HEK293 (cell line): ENCODE data around the gene LDLR.

ENCODE experiments used
- CTCF ChIA-PET: fragments of 350-600 bp; formaldehyde crosslinking; extraction: SDS; loops from one replicate; lab custom pipeline; 2021; ENCODE audit warnings: antibody characterized with exemption; lab: Yijun Ruan, JAX
- POLR2A ChIA-PET: fragments of 300-600 bp; formaldehyde crosslinking; extraction: SDS; loops from one replicate; lab custom pipeline; 2020; ENCODE audit warnings: antibody characterized with exemption, inconsistent platforms; lab: Yijun Ruan, JAX
- H3K27ac ChIP-seq: fragments of 200-500 bp; sonication (Bioruptor generic); 2 replicates; pipeline ENCODE4 v1.5.1; 2014; ENCODE audit warnings: low read depth, low read length, control low read depth, inconsistent platforms; ENCODE audit errors: extremely low read depth
- H3K36me3 ChIP-seq, 2 experiments: fragments of 200-500 bp in 1 of 2; sonication (Bioruptor generic) in 1 of 2; 1 replicate in 1 of 2; 2 replicates in 1 of 2; pipeline ENCODE4 v1.5.1; 2014 to 2017; ENCODE audit warnings: inconsistent platforms in 2 of 2, low read length in 2 of 2; ENCODE audit not compliant: control insufficient read depth in 2 of 2, insufficient read depth in 1 of 2
- H3K4me1 ChIP-seq: fragments of 200-500 bp; sonication (Bioruptor generic); 2 replicates; pipeline ENCODE4 v1.5.1; 2014; ENCODE audit warnings: mild to moderate bottlenecking, low read length, inconsistent platforms; ENCODE audit not compliant: control insufficient read depth, insufficient read depth
- H3K4me3 ChIP-seq: 2 replicates; pipeline ENCODE4 v1.5.1; 2011; ENCODE audit warnings: low read depth, mild to moderate bottlenecking, control low read depth, low read length, moderate library complexity
- H3K9me3 ChIP-seq: fragments of 200-500 bp; sonication (Bioruptor generic); 2 replicates; pipeline ENCODE4 v1.5.1; 2014; ENCODE audit warnings: low read depth, low read length, inconsistent platforms; ENCODE audit not compliant: control insufficient read depth, insufficient read depth
- GFI1B ChIP-seq: fragments of 450-650 bp; formaldehyde crosslinking; IDR thresholded peaks from 2 replicates; pipeline ENCODE4 v1.5.1; 2016; ENCODE audit warnings: missing biosample characterization, missing genetic modification characterization
- GLIS2 ChIP-seq: fragments of 450-650 bp; formaldehyde crosslinking; IDR thresholded peaks from 2 replicates; pipeline ENCODE4 v1.5.1; 2016; ENCODE audit warnings: missing biosample characterization, missing genetic modification characterization
- KLF16 ChIP-seq: fragments of 450-650 bp; formaldehyde crosslinking; IDR thresholded peaks from 2 replicates; pipeline ENCODE4 v1.5.1; 2017; ENCODE audit warnings: missing biosample characterization, missing genetic modification characterization
- PRDM1 ChIP-seq: fragments of 450-650 bp; formaldehyde crosslinking; IDR thresholded peaks from 2 replicates; pipeline ENCODE4; 2016; ENCODE audit warnings: missing biosample characterization, missing genetic modification characterization
- REPIN1 ChIP-seq: fragments of 450-650 bp; formaldehyde crosslinking; IDR thresholded peaks from 2 replicates; pipeline ENCODE4 v1.5.1; 2017; ENCODE audit warnings: missing biosample characterization, missing genetic modification characterization, low read depth
- SP2 ChIP-seq: fragments of 450-650 bp; formaldehyde crosslinking; IDR thresholded peaks from 2 replicates; pipeline ENCODE4 v1.5.1; 2016; ENCODE audit warnings: missing biosample characterization, missing genetic modification characterization
- ZBTB1 ChIP-seq: fragments of 450-650 bp; formaldehyde crosslinking; IDR thresholded peaks from 2 replicates; pipeline ENCODE4 v1.5.1; 2016; ENCODE audit warnings: missing biosample characterization, missing genetic modification characterization
- ZNF350 ChIP-seq: fragments of 450-650 bp; formaldehyde crosslinking; IDR thresholded peaks from 2 replicates; pipeline ENCODE4 v1.5.0; 2017; ENCODE audit warnings: missing biosample characterization, mild to moderate bottlenecking, missing genetic modification characterization
- ZNF423 ChIP-seq: fragments of 450-650 bp; formaldehyde crosslinking; IDR thresholded peaks from 2 replicates; pipeline ENCODE4 v1.5.1; 2016; ENCODE audit warnings: missing biosample characterization, missing genetic modification characterization
- ZNF530 ChIP-seq: fragments of 450-650 bp; formaldehyde crosslinking; IDR thresholded peaks from 2 replicates; pipeline ENCODE4 v1.5.1; 2016; ENCODE audit warnings: low read depth, missing biosample characterization, missing genetic modification characterization
- ZNF549 ChIP-seq: fragments of 450-650 bp; IDR thresholded peaks from 2 replicates; pipeline ENCODE4 v1.5.1; 2018; ENCODE audit warnings: missing biosample characterization, missing genetic modification characterization, mild to moderate bottlenecking, inconsistent platforms, moderate library complexity
- ZNF558 ChIP-seq: fragments of 450-650 bp; formaldehyde crosslinking; IDR thresholded peaks from 2 replicates; pipeline ENCODE4 v1.5.1; 2016; ENCODE audit warnings: missing biosample characterization, missing genetic modification characterization
- ZNF629 ChIP-seq: fragments of 450-650 bp; formaldehyde crosslinking; IDR thresholded peaks from 2 replicates; pipeline ENCODE4 v1.5.1; 2017; ENCODE audit warnings: missing biosample characterization, missing genetic modification characterization
- ZNF76 ChIP-seq: fragments of 450-650 bp; formaldehyde crosslinking; IDR thresholded peaks from 2 replicates; pipeline ENCODE4; 2016; ENCODE audit warnings: low read depth, missing biosample characterization, missing genetic modification characterization, borderline replicate concordance
- ZXDB ChIP-seq: fragments of 450-650 bp; formaldehyde crosslinking; IDR thresholded peaks from 2 replicates; pipeline ENCODE4 v1.5.1; 2016; ENCODE audit warnings: missing biosample characterization, missing genetic modification characterization
- TF ChIP-seq, protein P1 (sequence below): fragments of 450-650 bp; formaldehyde crosslinking; IDR thresholded peaks from 2 replicates; pipeline ENCODE4 v1.5.1; 2016; ENCODE audit warnings: missing biosample characterization, missing genetic modification characterization, borderline replicate concordance
- TF ChIP-seq, protein P2 (sequence below): fragments of 450-650 bp; formaldehyde crosslinking; IDR thresholded peaks from 2 replicates; pipeline ENCODE4 v1.5.1; 2016; ENCODE audit warnings: missing biosample characterization, missing genetic modification characterization
- TF ChIP-seq, protein P3 (sequence below): fragments of 450-650 bp; IDR thresholded peaks from 2 replicates; pipeline ENCODE4 v1.5.1; 2018; ENCODE audit warnings: missing biosample characterization, missing genetic modification characterization
- TF ChIP-seq, protein P4 (sequence below): fragments of 450-650 bp; formaldehyde crosslinking; IDR thresholded peaks from 2 replicates; pipeline ENCODE4 v1.5.1; 2016; ENCODE audit warnings: missing biosample characterization, missing genetic modification characterization
- TF ChIP-seq, protein P5 (sequence below): sonication (generic); formaldehyde crosslinking; IDR thresholded peaks from 2 replicates; pipeline ENCODE4 v1.8.1; 2022; ENCODE audit warnings: mild to moderate bottlenecking, moderate library complexity, missing genetic modification reagents

The LDLR gene

DNA sequence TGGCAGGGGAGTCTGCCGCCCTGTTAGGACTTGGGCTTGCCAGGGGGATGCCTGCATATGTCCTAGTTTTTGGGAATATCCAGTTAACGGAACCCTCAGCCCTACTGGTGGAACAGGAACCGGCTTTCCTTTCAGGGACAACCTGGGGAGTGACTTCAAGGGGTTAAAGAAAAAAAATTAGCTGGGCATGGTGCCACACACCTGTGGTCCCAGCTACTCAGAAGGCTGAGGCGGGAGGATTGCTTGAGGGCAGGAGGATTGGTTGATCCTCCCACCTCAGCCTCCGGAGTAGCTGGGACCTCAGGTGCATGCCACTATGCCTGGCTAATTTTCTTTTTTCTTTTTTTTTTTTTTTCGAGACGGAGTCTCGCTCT lies 22.5 kb downstream of the LDLR start:
- POLR2A ChIA-PET = no interaction called here
- no peak for TF ChIP-seq ZNF549
- no peak for TF ChIP-seq GLIS2
- no peak for TF ChIP-seq REPIN1 (tag by site-specific recombination)
- TF ChIP-seq, protein P1, sequence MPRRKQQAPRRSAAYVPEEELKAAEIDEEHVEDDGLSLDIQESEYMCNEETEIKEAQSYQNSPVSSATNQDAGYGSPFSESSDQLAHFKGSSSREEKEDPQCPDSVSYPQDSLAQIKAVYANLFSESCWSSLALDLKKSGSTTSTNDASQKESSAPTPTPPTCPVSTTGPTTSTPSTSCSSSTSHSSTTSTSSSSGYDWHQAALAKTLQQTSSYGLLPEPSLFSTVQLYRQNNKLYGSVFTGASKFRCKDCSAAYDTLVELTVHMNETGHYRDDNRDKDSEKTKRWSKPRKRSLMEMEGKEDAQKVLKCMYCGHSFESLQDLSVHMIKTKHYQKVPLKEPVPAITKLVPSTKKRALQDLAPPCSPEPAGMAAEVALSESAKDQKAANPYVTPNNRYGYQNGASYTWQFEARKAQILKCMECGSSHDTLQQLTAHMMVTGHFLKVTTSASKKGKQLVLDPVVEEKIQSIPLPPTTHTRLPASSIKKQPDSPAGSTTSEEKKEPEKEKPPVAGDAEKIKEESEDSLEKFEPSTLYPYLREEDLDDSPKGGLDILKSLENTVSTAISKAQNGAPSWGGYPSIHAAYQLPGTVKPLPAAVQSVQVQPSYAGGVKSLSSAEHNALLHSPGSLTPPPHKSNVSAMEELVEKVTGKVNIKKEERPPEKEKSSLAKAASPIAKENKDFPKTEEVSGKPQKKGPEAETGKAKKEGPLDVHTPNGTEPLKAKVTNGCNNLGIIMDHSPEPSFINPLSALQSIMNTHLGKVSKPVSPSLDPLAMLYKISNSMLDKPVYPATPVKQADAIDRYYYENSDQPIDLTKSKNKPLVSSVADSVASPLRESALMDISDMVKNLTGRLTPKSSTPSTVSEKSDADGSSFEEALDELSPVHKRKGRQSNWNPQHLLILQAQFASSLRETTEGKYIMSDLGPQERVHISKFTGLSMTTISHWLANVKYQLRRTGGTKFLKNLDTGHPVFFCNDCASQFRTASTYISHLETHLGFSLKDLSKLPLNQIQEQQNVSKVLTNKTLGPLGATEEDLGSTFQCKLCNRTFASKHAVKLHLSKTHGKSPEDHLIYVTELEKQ (tag by site-specific recombination) = no peak
- TF ChIP-seq SP2 = no peak
- TF ChIP-seq, protein P2, sequence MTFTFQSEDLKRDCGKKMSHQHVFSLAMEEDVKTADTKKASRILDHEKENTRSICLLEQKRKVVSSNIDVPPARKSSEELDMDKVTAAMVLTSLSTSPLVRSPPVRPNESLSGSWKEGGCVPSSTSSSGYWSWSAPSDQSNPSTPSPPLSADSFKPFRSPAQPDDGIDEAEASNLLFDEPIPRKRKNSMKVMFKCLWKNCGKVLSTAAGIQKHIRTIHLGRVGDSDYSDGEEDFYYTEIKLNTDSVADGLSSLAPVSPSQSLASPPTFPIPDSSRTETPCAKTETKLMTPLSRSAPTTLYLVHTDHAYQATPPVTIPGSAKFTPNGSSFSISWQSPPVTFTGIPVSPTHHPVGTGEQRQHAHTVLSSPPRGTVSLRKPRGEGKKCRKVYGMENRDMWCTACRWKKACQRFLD = no peak
- TF ChIP-seq, protein P3, sequence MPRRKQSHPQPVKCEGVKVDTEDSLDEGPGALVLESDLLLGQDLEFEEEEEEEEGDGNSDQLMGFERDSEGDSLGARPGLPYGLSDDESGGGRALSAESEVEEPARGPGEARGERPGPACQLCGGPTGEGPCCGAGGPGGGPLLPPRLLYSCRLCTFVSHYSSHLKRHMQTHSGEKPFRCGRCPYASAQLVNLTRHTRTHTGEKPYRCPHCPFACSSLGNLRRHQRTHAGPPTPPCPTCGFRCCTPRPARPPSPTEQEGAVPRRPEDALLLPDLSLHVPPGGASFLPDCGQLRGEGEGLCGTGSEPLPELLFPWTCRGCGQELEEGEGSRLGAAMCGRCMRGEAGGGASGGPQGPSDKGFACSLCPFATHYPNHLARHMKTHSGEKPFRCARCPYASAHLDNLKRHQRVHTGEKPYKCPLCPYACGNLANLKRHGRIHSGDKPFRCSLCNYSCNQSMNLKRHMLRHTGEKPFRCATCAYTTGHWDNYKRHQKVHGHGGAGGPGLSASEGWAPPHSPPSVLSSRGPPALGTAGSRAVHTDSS (tag by site-specific recombination) = no peak
- no peak for TF ChIP-seq ZNF423 (tag by site-specific recombination)
- no peak for TF ChIP-seq GFI1B (tag by site-specific recombination)
- TF ChIP-seq ZNF530 = no peak
- TF ChIP-seq ZNF76 = no peak
- TF ChIP-seq, protein P4, sequence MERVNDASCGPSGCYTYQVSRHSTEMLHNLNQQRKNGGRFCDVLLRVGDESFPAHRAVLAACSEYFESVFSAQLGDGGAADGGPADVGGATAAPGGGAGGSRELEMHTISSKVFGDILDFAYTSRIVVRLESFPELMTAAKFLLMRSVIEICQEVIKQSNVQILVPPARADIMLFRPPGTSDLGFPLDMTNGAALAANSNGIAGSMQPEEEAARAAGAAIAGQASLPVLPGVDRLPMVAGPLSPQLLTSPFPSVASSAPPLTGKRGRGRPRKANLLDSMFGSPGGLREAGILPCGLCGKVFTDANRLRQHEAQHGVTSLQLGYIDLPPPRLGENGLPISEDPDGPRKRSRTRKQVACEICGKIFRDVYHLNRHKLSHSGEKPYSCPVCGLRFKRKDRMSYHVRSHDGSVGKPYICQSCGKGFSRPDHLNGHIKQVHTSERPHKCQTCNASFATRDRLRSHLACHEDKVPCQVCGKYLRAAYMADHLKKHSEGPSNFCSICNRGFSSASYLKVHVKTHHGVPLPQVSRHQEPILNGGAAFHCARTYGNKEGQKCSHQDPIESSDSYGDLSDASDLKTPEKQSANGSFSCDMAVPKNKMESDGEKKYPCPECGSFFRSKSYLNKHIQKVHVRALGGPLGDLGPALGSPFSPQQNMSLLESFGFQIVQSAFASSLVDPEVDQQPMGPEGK = no peak
- no peak for TF ChIP-seq ZBTB1 (tag by site-specific recombination)
- no peak for TF ChIP-seq KLF16 (tag by site-specific recombination)
- no peak for TF ChIP-seq ZXDB (tag by site-specific recombination)
- no peak for TF ChIP-seq ZNF350 (tag by site-specific recombination)
- TF ChIP-seq ZNF558 (tag by site-specific recombination) = no peak
- no peak for TF ChIP-seq PRDM1 (tag by site-specific recombination)
- TF ChIP-seq ZNF629 (tag by site-specific recombination) = no peak
- TF ChIP-seq, protein P5, sequence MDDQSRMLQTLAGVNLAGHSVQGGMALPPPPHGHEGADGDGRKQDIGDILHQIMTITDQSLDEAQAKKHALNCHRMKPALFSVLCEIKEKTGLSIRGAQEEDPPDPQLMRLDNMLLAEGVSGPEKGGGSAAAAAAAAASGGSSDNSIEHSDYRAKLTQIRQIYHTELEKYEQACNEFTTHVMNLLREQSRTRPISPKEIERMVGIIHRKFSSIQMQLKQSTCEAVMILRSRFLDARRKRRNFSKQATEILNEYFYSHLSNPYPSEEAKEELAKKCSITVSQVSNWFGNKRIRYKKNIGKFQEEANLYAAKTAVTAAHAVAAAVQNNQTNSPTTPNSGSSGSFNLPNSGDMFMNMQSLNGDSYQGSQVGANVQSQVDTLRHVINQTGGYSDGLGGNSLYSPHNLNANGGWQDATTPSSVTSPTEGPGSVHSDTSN (CRISPR knock-in tag) = no peak
- TF ChIP-seq, all 188 proteins: peak for 0
- CTCF ChIA-PET = interaction anchor here (0.5 to 1.6 kb wide), 2 partner anchors 14 to 19 kb away, joined by 3 to 8 read pairs; no protein-coding TSS in a partner anchor
- H3K4me3 ChIP-seq = no peak overlapping the region
- peaks cover 35 to 75% of the 10 kb centered on the region in 2 experiments for H3K36me3 ChIP-seq
- no peaks in the 10 kb centered on the region for H3K9me3 ChIP-seq
- H3K4me1 ChIP-seq = no peaks in the 10 kb centered on the region
- no peak overlapping the region for H3K27ac ChIP-seq
